ENCODE measurements around the gene NLRC5.

DNA sequence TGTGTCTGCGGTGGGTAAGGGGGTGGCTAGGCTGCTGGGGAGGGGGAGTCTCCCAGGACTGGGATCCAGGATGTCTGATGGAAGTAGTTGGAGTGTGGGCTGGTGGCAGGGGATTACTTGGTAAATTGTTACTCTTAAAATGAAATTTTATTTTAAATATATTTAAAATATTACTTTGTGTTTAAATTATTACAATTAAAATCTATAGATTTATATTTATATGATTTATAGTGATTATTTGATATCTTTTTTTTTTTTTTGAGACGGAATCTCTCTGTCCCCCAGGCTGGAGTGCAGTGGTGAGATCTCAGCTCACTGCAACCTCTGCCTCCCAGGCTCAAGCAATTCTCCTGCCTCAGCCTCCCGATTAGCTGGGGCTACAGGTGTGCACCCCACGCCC is 121.6 kb downstream of the NLRC5 start:
- TF ChIP-seq GATA3 (IDR thresholded peaks at IDR 0.05; ENCODE audit: low read depth, low read length) (no peak), GATA2 (IDR thresholded peaks at IDR 0.05; ENCODE audit: low read depth, low read length) (no peak)

Measured in SH-SY5Y (cell line).